WTC11 (cell line): ENCODE results near the gene SPTB. TPM values are rescaled to one million over a fixed set of nuclear protein-coding genes. Genes with fewer than 3 reads are reported as not detected.

ENCODE experiments used
- ATAC-seq: fragments of 200-7000 bp; cut with Tn5 transposase; 2 replicates; pipeline ENCODE4 v1.10.0; 2021; ENCODE audit warnings: mild to moderate bottlenecking, moderate library complexity
- CTCF ChIA-PET: fragments of 300-600 bp; sonication (Branson Sonifier 250); formaldehyde crosslinking; loops from one replicate; lab custom pipeline; 2021; ENCODE audit warnings: antibody characterized with exemption; lab: Charles Lee
- POLR2A ChIA-PET: fragments of 350-600 bp; sonication (Branson Sonifier 250); formaldehyde crosslinking; loops from one replicate; lab custom pipeline; 2021; ENCODE audit warnings: antibody characterized with exemption; lab: Charles Lee
- DNase-seq: peaks from one replicate; pipeline ENCODE4 v3.0.0; 2021; ENCODE audit warnings: low spot score
- H3K27ac Mint-ChIP-seq: 2 replicates; pipeline ENCODE4 v1.8.0; 2021; ENCODE audit warnings: mixed read lengths
- H3K27me3 Mint-ChIP-seq: 2 replicates; pipeline ENCODE4 v1.8.0; 2021; ENCODE audit warnings: low read depth, mild to moderate bottlenecking, moderate library complexity, mixed read lengths
- H3K36me3 Mint-ChIP-seq: 2 replicates; pipeline ENCODE4 v1.8.0; 2021; ENCODE audit warnings: mixed read lengths
- H3K4me1 Mint-ChIP-seq: 2 replicates; pipeline ENCODE4 v1.8.0; 2022; ENCODE audit warnings: mixed read lengths
- H3K4me3 Mint-ChIP-seq: 2 replicates; pipeline ENCODE4 v1.8.0; 2021; ENCODE audit warnings: mild to moderate bottlenecking, moderate library complexity, mixed read lengths
- H3K9me3 Mint-ChIP-seq: 2 replicates; pipeline ENCODE4 v1.8.0; 2021; ENCODE audit warnings: mixed read lengths
- ATF1 ChIP-seq: sonication (generic); formaldehyde crosslinking; IDR thresholded peaks from 2 replicates; pipeline ENCODE4 v1.8.1; 2023; ENCODE audit warnings: mild to moderate bottlenecking, moderate library complexity, missing genetic modification reagents
- CDX4 ChIP-seq: fragments of 250-450 bp; sonication (Bioruptor Pico); IDR thresholded peaks from 2 replicates; pipeline ENCODE4 v1.9.0; 2021; ENCODE audit warnings: moderate library complexity, mild to moderate bottlenecking, inconsistent platforms, borderline replicate concordance
- CREM ChIP-seq: sonication (generic); formaldehyde crosslinking; IDR thresholded peaks from 2 replicates; pipeline ENCODE4 v1.8.1; 2022; ENCODE audit warnings: mild to moderate bottlenecking, missing genetic modification reagents, moderate library complexity
- CTCF ChIP-seq: fragments of 200-600 bp; IDR thresholded peaks from 2 replicates; pipeline ENCODE4 v1.8.0; 2022; ENCODE audit warnings: antibody characterized with exemption
- E2F4 ChIP-seq: sonication (generic); formaldehyde crosslinking; IDR thresholded peaks from 2 replicates; pipeline ENCODE4 v1.8.1; 2022; ENCODE audit warnings: low read depth, mild to moderate bottlenecking, moderate library complexity, missing genetic modification reagents, borderline replicate concordance
- ERG ChIP-seq: fragments of 250-450 bp; sonication (Bioruptor Pico); IDR thresholded peaks from 2 replicates; pipeline ENCODE4 v1.8.0; 2021; ENCODE audit warnings: mild to moderate bottlenecking
- ESRRA ChIP-seq: sonication (generic); formaldehyde crosslinking; IDR thresholded peaks from 2 replicates; pipeline ENCODE4 v1.8.1; 2022; ENCODE audit warnings: mild to moderate bottlenecking, missing genetic modification reagents, borderline replicate concordance
- ETV6 ChIP-seq: sonication (generic); formaldehyde crosslinking; IDR thresholded peaks from 2 replicates; pipeline ENCODE4 v1.8.1; 2022; ENCODE audit warnings: mild to moderate bottlenecking, missing genetic modification reagents
- GRHL2 ChIP-seq: fragments of 250-450 bp; sonication (Bioruptor Pico); IDR thresholded peaks from 2 replicates; pipeline ENCODE4 v1.8.0; 2022; ENCODE audit warnings: mild to moderate bottlenecking, moderate library complexity; ENCODE audit not compliant: insufficient replicate concordance, severe bottlenecking
- HMGA2 ChIP-seq: fragments of 250-450 bp; sonication (Bioruptor Pico); IDR thresholded peaks from 2 replicates; pipeline ENCODE4 v1.4.0; 2021; ENCODE audit warnings: mild to moderate bottlenecking, moderate library complexity
- HMGXB4 ChIP-seq: sonication (generic); formaldehyde crosslinking; IDR thresholded peaks from 2 replicates; pipeline ENCODE4 v1.8.1; 2023; ENCODE audit warnings: mild to moderate bottlenecking, moderate library complexity, missing genetic modification reagents
- NFE2L1 ChIP-seq: sonication (generic); formaldehyde crosslinking; IDR thresholded peaks from 2 replicates; pipeline ENCODE4 v1.8.1; 2023; ENCODE audit warnings: missing genetic modification reagents
- NR2C2 ChIP-seq: sonication (generic); formaldehyde crosslinking; IDR thresholded peaks from 2 replicates; pipeline ENCODE4 v1.8.0; 2022; ENCODE audit warnings: mild to moderate bottlenecking, missing genetic modification reagents
- PRRX2 ChIP-seq: fragments of 250-450 bp; sonication (Bioruptor Pico); IDR thresholded peaks from 2 replicates; pipeline ENCODE4 v1.8.0; 2021; ENCODE audit warnings: mild to moderate bottlenecking
- SP1 ChIP-seq: sonication (generic); formaldehyde crosslinking; conservative IDR thresholded peaks from 2 replicates; pipeline ENCODE4 v1.8.1; 2022; ENCODE audit warnings: missing genetic modification reagents
- STAT6 ChIP-seq: sonication (generic); formaldehyde crosslinking; conservative IDR thresholded peaks from 2 replicates; pipeline ENCODE4 v1.8.1; 2023; ENCODE audit warnings: mild to moderate bottlenecking, low read depth, missing genetic modification reagents, moderate library complexity
- ZBTB43 ChIP-seq: sonication (generic); formaldehyde crosslinking; IDR thresholded peaks from 2 replicates; pipeline ENCODE4 v1.8.1; 2023; ENCODE audit warnings: mild to moderate bottlenecking, missing genetic modification reagents
- ZMAT4 ChIP-seq: fragments of 250-450 bp; sonication (Bioruptor Pico); IDR thresholded peaks from 2 replicates; pipeline ENCODE4 v1.9.0; 2021; ENCODE audit warnings: mild to moderate bottlenecking
- ZNF281 ChIP-seq: sonication (generic); formaldehyde crosslinking; IDR thresholded peaks from 2 replicates; pipeline ENCODE4 v1.8.0; 2023; ENCODE audit warnings: mild to moderate bottlenecking, missing genetic modification reagents
- total RNA-seq: library from RNA; stranded (reverse); gene quantifications from 3 replicates; pipeline ENCODE4 v1.2.3, GENCODE V29; 2021

SPTB gene
- total RNA-seq, 1 experiment from 2014 or later, result 3.2 TPM

- TF ChIP-seq E2F4 (CRISPR knock-in tag) (no peak), SP1 (no peak), NR2C2 (CRISPR knock-in tag) (no peak), CDX4 (CRISPR knock-in tag) (no peak), ETV6 (CRISPR knock-in tag) (no peak), HMGXB4 (CRISPR knock-in tag) (no peak), GRHL2 (CRISPR knock-in tag) (no peak), ATF1 (CRISPR knock-in tag) (no peak), ZBTB43 (no peak)
Observed at GRCh38 chr14:64850369-64851137, 29.2 kb downstream of the SPTB start (continued).

- no peaks in the 10 kb centered on the region for H3K9me3 Mint-ChIP-seq
Observed at GRCh38 chr14:64849940-64850339, 29.8 kb downstream of the SPTB start.

GRCh38 chr14:64848239-64848638 is 31.5 kb downstream of the SPTB start:
- POLR2A ChIA-PET, result no interaction called here
- no peak overlapping the region for H3K27ac Mint-ChIP-seq
- H3K4me1 Mint-ChIP-seq, result peaks cover 20% of the 10 kb centered on the region
- ATAC-seq, result no peak
- no peak overlapping the region for H3K4me3 Mint-ChIP-seq
- H3K27me3 Mint-ChIP-seq, result no peaks in the 10 kb centered on the region; the same call in 1 of the 2 replicates
- CTCF ChIA-PET, result interaction anchor here (1.1 kb wide), 1 partner anchor 25 kb away, joined by 3 read pairs; no protein-coding TSS in a partner anchor
- DNase-seq, result no peak
- no peaks in the 10 kb centered on the region for H3K9me3 Mint-ChIP-seq
- no peaks in the 10 kb centered on the region for H3K36me3 Mint-ChIP-seq
- TF ChIP-seq CTCF, result no peak
- TF ChIP-seq ZNF281 (CRISPR knock-in tag), result no peak
- TF ChIP-seq STAT6 (CRISPR knock-in tag), result no peak
- no peak for TF ChIP-seq ERG (CRISPR knock-in tag)
- TF ChIP-seq NFE2L1 (CRISPR knock-in tag), result no peak
- no peak for TF ChIP-seq HMGA2 (CRISPR knock-in tag)

More at GRCh38 chr14:64849940-64850339, 29.8 kb downstream of the SPTB start:
- DNase-seq, result no peak
- no peak for ATAC-seq
- TF ChIP-seq ESRRA (CRISPR knock-in tag), result no peak
- TF ChIP-seq CREM (CRISPR knock-in tag), result no peak
- no peak for TF ChIP-seq PRRX2
- no peak for TF ChIP-seq ZMAT4
- peaks cover 17% of the 10 kb centered on the region for H3K4me1 Mint-ChIP-seq
- H3K4me3 Mint-ChIP-seq, result no peak overlapping the region
- no peaks in the 10 kb centered on the region; the same call in 1 of the 2 replicates for H3K27me3 Mint-ChIP-seq
- H3K36me3 Mint-ChIP-seq, result no peaks in the 10 kb centered on the region
- POLR2A ChIA-PET, result no interaction called here
- H3K27ac Mint-ChIP-seq, result no peak overlapping the region
- CTCF ChIA-PET, result interaction anchor here (2.4 kb wide), 1 partner anchor 27 kb away, joined by 8 read pairs; no protein-coding TSS in a partner anchor
